Measurements from ENCODE around the gene AMBN. TPM values are rescaled to one million over a fixed set of nuclear protein-coding genes. Genes with fewer than 3 reads are reported as not detected.

AMBN gene
- polyA plus RNA-seq, 1 of the 3 experiments (the other 2 are of a cell fraction), result not detected

DNA sequence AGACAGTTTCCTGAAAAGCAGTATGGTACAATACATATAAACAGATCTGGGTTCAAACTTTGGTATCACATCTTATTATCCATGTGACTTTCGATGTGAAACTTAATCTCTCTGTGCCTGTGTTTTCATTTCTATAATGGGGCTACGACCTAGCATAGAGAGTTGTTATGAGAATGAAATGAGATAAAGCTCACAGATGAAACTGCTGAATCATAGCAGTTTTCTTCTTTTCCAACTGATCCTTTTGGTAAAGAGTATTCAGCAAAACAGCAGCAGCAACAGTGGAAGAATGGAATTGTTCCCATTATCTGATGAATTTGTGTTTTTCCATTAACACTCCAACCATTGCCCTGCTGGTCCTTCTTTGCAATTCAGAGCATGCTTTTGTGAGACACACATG lies 16.3 kb downstream of the AMBN start:
- no peak overlapping the region for H2AFZ ChIP-seq (ENCODE audit: low read depth)
- no peak overlapping the region for H3K4me2 ChIP-seq

DNA sequence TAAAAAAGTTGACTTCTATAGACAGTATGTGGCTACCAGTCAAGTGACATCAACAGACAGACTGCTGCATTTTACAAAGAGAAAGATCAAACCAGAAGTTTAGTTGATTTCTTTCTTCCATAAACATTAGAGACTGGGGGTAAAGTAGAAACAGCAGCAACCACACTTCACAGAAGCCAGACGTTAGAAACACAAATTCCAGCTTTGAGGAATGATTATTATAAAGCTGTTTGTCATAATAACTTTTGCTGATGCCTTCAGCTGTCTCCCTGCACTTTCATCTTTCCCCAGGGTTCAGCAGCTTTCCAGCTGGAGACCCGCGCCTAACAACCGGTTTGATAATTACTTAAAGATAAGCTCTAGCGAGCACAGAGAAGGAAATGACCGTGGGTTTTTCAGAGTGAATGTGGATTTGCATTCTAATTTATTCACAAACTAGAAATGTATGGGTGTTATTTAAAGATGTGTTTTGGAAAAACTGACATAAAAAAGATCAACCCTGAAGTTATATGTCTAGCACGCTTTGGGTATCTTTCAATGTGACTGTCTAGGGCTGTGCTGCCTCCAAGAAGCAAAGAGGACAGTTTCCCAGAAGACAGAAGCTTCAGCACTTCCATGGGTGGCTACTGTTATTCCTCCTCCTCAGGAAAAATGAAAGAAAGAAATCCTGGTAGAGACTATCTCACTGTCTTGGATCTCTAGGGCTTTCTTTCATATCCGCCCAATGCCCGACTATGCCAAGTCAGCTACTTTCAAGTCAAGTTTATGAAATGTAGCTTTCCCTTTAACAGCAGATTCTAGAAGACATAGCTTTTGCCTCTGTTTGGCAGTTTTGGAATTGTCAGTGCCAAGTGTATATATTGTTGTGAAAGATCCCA lies 21.5 kb downstream of the AMBN start:
- TF ChIP-seq RXRA (IDR thresholded peaks at IDR 0.05; ENCODE audit: borderline replicate concordance, low read depth) (no peak), SMC3 (IDR thresholded peaks at IDR 0.05; ENCODE audit: low read depth, low read length) (no peak), GABPA (IDR thresholded peaks at IDR 0.05; ENCODE audit: low read depth) (no peak), FOXM1 (IDR thresholded peaks at IDR 0.05; ENCODE audit: low read depth) (no peak)
- TF ChIP-seq, protein P1, sequence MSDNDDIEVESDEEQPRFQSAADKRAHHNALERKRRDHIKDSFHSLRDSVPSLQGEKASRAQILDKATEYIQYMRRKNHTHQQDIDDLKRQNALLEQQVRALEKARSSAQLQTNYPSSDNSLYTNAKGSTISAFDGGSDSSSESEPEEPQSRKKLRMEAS (IDR thresholded peaks at IDR 0.05; ENCODE audit: low read depth), result no peak
- TF ChIP-seq, protein P2, sequence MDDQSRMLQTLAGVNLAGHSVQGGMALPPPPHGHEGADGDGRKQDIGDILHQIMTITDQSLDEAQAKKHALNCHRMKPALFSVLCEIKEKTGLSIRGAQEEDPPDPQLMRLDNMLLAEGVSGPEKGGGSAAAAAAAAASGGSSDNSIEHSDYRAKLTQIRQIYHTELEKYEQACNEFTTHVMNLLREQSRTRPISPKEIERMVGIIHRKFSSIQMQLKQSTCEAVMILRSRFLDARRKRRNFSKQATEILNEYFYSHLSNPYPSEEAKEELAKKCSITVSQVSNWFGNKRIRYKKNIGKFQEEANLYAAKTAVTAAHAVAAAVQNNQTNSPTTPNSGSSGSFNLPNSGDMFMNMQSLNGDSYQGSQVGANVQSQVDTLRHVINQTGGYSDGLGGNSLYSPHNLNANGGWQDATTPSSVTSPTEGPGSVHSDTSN (IDR thresholded peaks at IDR 0.05), result no peak
- TF ChIP-seq, protein P3, sequence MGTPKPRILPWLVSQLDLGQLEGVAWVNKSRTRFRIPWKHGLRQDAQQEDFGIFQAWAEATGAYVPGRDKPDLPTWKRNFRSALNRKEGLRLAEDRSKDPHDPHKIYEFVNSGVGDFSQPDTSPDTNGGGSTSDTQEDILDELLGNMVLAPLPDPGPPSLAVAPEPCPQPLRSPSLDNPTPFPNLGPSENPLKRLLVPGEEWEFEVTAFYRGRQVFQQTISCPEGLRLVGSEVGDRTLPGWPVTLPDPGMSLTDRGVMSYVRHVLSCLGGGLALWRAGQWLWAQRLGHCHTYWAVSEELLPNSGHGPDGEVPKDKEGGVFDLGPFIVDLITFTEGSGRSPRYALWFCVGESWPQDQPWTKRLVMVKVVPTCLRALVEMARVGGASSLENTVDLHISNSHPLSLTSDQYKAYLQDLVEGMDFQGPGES (IDR thresholded peaks at IDR 0.05; ENCODE audit: low read depth, low read length), result no peak

More for the DNA sequence above, 16.3 kb downstream of the AMBN start:
- H3K79me2 ChIP-seq (ENCODE audit: insufficient read depth), result no peaks in the 10 kb centered on the region
- peaks cover 7% of the 10 kb centered on the region; the same call in 1 of the 2 replicates for H3K27me3 ChIP-seq (ENCODE audit: insufficient read depth)
- 2% methylated on average over 2 of the region's 2 CpGs for WGBS (ENCODE audit: low lambda C conversion rate)
- POLR2A ChIA-PET, result no interaction called here
- DNase-seq, result no peak
- H3K27ac ChIP-seq (ENCODE audit: low read depth in 2 of 2, low read length in 1 of 2), result no peak overlapping the region
- no peaks in the 10 kb centered on the region for H3F3A ChIP-seq (replicated peaks; ENCODE audit: insufficient read depth)
- H3K36me3 ChIP-seq (replicated peaks in 1 of 2; ENCODE audit: control insufficient read depth in 1 of 2, insufficient read depth in 2 of 2, low read length in 1 of 2), result no peaks in the 10 kb centered on the region
- no peak overlapping the region for H3K4me3 ChIP-seq (ENCODE audit: low read depth in 2 of 2, low read length in 1 of 2)
- CTCF ChIA-PET, result no interaction called here
- TF ChIP-seq TCF12 (IDR thresholded peaks at IDR 0.05), result no peak
- TF ChIP-seq NFIC (IDR thresholded peaks at IDR 0.05; ENCODE audit: borderline replicate concordance), result no peak
- TF ChIP-seq TEAD4 (IDR thresholded peaks at IDR 0.05; ENCODE audit: borderline replicate concordance, insufficient read depth), result no peak
- TF ChIP-seq, protein P2 (IDR thresholded peaks at IDR 0.05), result no peak
- TF ChIP-seq, protein P4, sequence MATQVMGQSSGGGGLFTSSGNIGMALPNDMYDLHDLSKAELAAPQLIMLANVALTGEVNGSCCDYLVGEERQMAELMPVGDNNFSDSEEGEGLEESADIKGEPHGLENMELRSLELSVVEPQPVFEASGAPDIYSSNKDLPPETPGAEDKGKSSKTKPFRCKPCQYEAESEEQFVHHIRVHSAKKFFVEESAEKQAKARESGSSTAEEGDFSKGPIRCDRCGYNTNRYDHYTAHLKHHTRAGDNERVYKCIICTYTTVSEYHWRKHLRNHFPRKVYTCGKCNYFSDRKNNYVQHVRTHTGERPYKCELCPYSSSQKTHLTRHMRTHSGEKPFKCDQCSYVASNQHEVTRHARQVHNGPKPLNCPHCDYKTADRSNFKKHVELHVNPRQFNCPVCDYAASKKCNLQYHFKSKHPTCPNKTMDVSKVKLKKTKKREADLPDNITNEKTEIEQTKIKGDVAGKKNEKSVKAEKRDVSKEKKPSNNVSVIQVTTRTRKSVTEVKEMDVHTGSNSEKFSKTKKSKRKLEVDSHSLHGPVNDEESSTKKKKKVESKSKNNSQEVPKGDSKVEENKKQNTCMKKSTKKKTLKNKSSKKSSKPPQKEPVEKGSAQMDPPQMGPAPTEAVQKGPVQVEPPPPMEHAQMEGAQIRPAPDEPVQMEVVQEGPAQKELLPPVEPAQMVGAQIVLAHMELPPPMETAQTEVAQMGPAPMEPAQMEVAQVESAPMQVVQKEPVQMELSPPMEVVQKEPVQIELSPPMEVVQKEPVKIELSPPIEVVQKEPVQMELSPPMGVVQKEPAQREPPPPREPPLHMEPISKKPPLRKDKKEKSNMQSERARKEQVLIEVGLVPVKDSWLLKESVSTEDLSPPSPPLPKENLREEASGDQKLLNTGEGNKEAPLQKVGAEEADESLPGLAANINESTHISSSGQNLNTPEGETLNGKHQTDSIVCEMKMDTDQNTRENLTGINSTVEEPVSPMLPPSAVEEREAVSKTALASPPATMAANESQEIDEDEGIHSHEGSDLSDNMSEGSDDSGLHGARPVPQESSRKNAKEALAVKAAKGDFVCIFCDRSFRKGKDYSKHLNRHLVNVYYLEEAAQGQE (IDR thresholded peaks at IDR 0.05; ENCODE audit: low read depth, low read length), result no peak
- H3K9me2 ChIP-seq, result no peaks in the 10 kb centered on the region
- H3K4me1 ChIP-seq (ENCODE audit: control insufficient read depth in 1 of 2, insufficient read depth in 2 of 2, low read depth in 1 of 2, low read length in 1 of 2), result no peaks in the 10 kb centered on the region; a peak in 1 of 4 replicates
- no peak overlapping the region for H3K9ac ChIP-seq
- no peaks in the 10 kb centered on the region for H4K20me1 ChIP-seq (ENCODE audit: insufficient read depth)
- no peaks in the 10 kb centered on the region for H3K9me3 ChIP-seq

More for the DNA sequence above, 21.5 kb downstream of the AMBN start:
- Histone ChIP-seq H3K9me3 (no peaks in the 10 kb centered on the region), H3K27ac (ENCODE audit: low read depth in 2 of 2, low read length in 1 of 2) (no peak overlapping the region), H3K4me3 (ENCODE audit: low read depth in 2 of 2, low read length in 1 of 2) (peak overlapping the region in 1 of 2 experiments; percentile 17; a peak in 1 of 4 replicates), H3K4me2 (0 out of 2 replicates have a peak overlapping the region, but pooled peaks have one; percentile 20), H3F3A (replicated peaks; ENCODE audit: insufficient read depth) (no peaks in the 10 kb centered on the region), H3K27me3 (ENCODE audit: insufficient read depth) (peaks cover 12% of the 10 kb centered on the region; the same call in 1 of the 2 replicates), H3K9me2 (no peaks in the 10 kb centered on the region), H3K9ac (no peak overlapping the region), H4K20me1 (ENCODE audit: insufficient read depth) (no peaks in the 10 kb centered on the region), H3K4me1 (ENCODE audit: control insufficient read depth in 1 of 2, insufficient read depth in 2 of 2, low read depth in 1 of 2, low read length in 1 of 2) (no peaks in the 10 kb centered on the region; a peak in 1 of 4 replicates), H3K79me2 (ENCODE audit: insufficient read depth) (no peaks in the 10 kb centered on the region), H3K36me3 (replicated peaks in 1 of 2; ENCODE audit: control insufficient read depth in 1 of 2, insufficient read depth in 2 of 2, low read length in 1 of 2) (no peaks in the 10 kb centered on the region), H2AFZ (ENCODE audit: low read depth) (0 out of 2 replicates have a peak overlapping the region, but pooled peaks have one; percentile 67)
- DNase-seq, result no peak
- CTCF ChIA-PET, result interaction anchor here (1.8 kb wide), 1 partner anchor 39 kb away, joined by 5 read pairs; no protein-coding TSS in a partner anchor
- 28% methylated on average over 9 of the region's 9 CpGs for WGBS (ENCODE audit: low lambda C conversion rate)
- POLR2A ChIA-PET, result no interaction called here

All from SK-N-SH (cell line).